NCI-H128 (cell line): Measurements from ENCODE around the gene TYW3.

ENCODE experiments used
- DNase-seq: peaks from one replicate; lab custom pipeline; 2025; ENCODE audit not compliant: unreplicated experiment; lab: John Stamatoyannopoulos, UW

The TYW3 gene, protein sequence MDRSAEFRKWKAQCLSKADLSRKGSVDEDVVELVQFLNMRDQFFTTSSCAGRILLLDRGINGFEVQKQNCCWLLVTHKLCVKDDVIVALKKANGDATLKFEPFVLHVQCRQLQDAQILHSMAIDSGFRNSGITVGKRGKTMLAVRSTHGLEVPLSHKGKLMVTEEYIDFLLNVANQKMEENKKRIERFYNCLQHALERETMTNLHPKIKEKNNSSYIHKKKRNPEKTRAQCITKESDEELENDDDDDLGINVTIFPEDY

DNA sequence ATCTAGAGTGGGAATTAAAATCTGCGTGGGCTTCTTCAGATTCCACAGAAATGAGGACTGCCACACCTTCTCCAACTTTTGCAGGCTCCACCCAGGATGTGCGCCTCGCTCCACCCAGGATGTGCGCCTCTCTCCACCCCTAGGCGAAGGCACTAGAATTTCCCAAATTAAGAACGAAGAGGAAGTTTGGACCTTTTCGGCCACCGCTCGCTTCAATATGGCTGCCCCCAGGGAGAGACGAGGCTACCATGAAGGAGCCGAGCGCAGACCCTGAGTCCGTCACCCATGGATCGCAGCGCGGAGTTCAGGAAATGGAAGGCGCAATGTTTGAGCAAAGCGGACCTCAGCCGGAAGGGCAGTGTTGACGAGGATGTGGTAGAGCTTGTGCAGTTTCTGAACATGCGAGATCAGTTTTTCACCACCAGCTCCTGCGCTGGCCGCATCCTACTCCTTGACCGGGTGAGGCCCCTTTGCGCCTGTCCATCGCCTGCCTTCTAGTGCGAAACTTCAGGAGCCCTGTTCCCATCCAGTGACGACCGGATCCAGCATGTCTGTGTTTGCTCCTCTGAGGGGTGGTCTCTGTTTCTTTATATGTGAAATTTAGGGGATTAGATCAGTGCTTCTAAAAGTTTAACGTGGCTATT is at the start of gene TYW3, which contains the start of gene CRYZ:
Gene TYW3, plus strand, starts transcription at position 193 of the 644 bp plus-strand sequence. Its CDS starts 93 bp downstream, at position 286.
Gene CRYZ, minus strand, starts transcription at position 91 of the 644 bp plus-strand sequence. CDS start 8,229 bp downstream, outside the sequence.
- DNase-seq: peak; percentile 82

GRCh38 chr1:74683656-74684055 is 49.3 kb upstream of the TYW3 start:
- DNase-seq: no peak

DNA sequence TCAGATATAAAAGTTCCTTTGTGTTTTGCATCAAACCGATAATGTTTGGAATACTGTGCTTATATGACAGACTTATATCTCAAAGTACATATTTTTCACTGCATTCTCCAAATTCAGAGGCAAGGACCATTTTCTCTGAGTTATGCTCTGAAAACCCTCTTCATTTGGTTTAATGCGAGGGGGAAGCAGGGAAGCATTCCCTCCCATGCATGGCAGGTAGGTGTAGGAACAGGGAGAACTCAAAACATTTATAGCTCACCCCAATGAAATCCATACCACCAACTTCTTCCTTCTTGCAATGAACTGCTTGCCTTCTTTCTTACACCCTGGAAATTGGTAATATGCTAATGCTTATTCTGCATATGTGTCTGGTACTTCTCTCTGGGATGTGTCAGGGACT is 48.7 kb upstream of the TYW3 start:
- DNase-seq: no peak

DNA sequence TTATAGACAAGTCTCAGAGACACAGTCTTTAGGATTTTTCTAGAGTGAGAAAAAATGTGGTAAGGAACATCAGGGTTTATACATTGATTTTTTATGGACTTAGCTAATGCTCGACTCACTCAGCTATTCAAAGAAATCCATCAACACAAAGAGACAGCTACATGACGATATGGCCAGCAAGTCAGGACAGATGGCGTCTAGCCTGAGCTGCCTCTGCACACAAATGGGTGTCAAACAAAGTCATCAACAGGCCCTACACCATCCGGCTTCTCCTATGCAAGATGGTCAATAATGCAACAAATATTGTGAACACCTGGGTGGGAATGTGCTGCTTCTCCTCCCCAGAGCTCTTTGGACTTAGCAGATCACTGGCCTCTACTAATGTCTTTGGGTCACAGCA is 46.0 kb upstream of the TYW3 start:
- no peak for DNase-seq

GRCh38 chr1:74689621-74690363 is 43.2 kb upstream of the TYW3 start:
- DNase-seq: peak; percentile 68

DNA sequence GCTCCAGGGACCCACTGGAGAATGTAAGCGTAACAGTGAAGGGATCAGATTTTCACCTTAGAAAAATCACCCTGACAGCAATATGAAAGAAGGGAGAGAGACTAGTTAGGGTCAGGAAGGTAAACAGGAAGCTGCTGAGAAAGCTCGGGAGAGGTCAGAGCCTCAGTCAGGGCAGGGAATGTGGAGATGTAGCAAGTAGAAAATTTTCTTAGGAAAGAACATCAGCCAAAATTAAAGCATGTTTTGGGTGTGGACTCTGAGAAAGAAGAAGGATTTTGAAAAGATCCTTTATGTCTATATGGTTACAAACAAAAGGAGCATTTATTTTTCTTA is 42.6 kb upstream of the TYW3 start:
- no peak for DNase-seq

DNA sequence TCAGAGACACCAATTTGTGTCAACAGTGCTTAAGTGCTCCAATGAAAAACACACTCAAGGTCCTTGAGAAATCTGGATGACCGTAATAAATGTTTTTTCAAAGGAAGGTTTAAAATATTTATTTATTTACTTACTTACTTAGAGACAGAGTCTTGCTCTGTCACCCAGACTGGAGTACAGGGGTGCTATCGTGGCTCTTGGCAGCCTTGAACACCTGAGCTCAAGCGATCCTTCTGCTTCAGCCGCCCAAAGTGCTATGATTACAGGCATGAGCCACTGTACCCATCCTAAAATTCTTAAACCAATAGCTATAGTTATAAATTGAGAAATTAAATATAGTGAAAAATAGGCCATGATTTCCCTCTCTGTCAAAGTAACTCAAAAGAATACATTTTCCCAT is 42.0 kb upstream of the TYW3 start:
- DNase-seq: no peak

DNA sequence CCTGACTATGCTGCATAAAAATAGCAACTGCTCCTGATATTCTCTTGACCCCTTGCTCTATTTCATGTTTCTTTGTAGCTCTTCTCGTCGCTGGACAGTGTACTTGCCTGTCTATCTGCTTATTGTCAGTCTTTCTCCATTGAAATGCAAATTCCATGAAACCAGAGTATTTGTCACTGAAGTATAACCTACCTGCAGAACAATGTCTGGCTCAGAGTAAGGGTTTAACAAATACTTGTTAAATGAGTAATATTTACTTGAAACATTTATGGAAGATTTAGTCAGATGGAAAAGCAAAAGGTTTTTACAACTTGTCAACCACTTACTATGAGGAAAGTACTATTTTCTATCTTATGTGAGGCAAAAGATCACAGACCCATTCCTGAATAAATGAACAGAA is 39.5 kb upstream of the TYW3 start:
- DNase-seq: no peak

DNA sequence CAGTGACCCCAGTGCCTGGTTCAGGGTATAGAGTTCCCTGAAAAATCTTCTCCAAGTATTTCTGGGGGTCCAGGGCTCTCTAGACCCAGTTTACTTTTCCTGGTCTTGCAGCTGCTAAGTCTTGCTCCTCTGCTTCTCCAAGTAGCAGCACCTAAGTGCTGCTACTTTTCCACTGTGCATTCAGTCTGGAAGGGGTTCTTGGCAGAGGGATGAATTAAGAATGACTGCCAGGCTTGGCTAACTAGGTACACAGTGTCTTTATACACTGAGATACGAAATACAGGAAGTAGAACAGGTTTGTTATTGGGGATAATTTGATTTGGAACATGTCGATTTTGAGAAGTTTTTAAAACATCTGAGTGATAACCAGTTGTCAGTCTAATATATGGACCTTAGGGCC is 35.1 kb upstream of the TYW3 start:
- no peak for DNase-seq

DNA sequence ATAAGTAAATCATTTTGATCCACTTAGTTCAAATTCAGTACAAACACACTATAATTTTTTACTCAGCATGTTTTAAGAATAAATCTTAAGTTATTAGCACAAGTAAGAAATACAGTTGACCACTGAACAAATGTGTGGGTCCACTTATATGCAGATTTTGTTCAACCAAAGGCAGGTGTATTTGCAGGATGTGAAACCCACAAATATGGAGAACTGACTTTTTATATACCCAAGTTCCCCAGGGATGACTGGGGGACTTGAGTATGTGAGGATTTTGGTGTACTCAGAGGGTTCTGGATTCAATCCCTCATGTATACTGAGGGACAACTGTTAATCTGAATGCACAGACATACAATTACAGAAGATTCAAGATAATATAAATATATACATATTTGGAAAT is 33.6 kb upstream of the TYW3 start:
- no peak for DNase-seq

DNA sequence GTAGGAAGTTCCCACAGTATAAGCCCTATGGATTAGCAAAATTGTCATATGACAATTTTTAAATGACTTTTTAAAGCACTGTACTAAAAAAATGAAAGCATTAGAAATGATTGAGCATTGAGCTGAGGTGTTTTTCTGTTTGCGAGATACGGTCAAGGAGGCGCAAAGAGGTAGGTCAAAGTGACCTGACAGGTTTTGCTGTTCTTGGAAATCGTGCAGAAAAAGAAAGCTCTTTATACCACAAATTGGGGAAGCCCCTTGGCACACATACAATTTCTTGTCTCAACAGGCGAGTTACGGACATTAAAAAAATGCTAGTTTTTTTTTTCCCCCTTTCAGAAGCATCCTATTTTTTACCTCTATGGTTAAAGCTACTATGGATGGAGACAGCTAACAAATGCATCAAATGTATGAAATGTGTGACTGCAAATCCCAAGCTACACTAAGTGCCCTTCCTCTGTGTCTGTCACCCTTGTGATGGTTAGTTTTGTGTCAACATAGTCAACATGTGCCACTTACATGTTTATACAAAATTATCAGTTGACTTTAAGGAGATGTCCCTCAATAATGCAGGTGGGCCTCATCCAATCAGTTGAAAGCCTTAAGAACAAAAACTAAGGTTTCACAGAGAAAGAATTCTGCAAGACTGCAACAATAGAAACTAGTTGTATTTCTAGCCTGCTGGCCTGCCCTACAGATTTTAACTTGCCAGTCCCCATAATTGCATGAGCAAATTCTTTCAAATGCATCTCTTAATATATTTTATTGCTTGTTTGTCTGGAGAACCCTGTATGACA is 29.4 kb upstream of the TYW3 start:
- no peak for DNase-seq

- no peak for DNase-seq
Measured at GRCh38 chr1:74712881-74713280, 20.1 kb upstream of the TYW3 start.

DNA sequence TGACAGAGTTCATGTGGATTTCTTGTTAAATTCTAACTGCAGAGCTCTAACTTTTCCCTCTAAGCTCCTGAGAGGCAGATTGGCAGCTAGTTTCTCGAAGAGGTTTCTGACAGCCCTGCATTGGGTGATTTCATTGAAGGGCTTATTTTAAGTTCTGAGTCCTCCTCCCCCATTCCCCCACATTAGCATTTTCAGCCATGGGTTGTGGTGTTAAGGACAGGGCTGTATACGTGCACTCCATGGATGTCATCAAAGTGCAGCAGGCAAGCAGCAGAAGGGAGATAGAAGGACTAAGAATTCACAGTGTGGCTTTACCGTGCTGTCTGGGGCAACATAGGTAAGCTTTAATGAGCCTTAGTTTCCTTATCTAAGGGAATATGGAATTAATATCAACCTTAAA is 19.1 kb upstream of the TYW3 start:
- DNase-seq: no peak

GRCh38 chr1:74714429-74715235 is 18.3 kb upstream of the TYW3 start:
- no peak for DNase-seq

DNA sequence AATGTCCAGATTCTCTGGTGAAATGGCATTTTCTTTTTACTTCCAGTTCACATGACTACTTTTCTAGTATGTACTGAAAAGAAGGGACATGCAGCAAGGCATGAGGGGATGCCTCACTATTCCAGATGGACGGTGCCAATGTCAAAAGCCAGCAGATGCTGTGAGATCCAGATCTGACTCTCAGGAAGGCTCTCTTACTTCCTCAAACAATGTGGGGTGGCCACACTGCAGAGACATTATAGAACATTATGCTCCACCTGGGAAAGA is 17.8 kb upstream of the TYW3 start:
- no peak for DNase-seq

DNA sequence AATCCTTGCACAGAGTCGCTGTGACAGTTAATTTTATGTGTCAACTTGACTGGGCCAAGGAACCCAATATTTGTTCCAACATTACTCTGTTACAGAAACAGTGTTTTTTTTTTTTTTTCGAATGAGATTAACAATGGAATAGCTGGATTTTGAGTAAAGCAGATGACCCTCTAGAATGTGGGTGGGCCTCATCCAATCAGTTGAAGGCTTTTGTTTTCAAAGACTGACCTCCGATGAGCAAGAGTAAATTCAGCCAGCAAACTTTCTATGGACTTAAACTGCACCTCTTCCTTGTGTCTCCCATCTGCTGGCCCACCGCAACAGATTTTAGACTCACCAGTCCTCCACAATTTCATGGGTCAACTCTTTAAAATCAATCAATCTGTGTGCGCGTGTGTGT is 17.1 kb upstream of the TYW3 start:
- DNase-seq: no peak

- no peak for DNase-seq
Measured at GRCh38 chr1:74716822-74717221, 16.1 kb upstream of the TYW3 start.

DNA sequence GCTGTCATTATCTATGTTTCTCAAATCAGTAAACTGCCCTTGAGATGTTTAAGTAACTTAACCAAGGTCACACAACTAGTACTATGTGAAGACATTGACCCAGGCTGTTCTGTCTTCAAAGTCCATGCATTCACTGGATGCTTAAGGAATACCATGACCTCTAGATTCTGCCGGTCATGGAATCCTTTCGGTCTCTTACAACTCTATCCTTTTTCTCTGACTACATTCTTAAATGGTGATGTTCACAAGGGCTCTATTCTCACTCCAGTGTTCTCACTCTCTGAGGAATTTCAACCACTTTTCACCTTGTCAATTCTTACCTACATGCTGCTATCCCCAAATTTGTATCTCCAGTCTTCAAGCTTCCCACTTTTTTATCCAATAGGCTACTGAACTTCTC is 15.3 kb upstream of the TYW3 start:
- no peak for DNase-seq

DNA sequence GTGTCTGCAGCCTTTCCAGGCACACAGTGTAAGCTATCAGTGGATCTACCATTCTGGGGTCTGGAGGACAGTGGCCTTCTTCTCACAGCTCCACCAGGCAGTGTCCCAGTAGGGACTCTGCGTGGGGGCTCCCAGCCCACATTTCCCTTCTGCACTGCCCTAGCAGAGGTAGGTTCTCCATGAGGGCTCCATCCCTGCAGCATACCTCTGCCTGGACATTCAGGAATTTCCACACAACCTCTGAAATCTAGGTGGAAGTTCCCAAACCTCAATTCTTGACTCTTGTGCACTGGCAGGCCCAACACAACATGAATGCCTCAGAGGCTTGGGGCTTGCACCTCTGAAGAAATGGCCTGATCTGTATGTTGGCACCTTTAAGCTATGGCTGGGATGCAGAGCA is 6.9 kb upstream of the TYW3 start:
- DNase-seq: no peak

DNA sequence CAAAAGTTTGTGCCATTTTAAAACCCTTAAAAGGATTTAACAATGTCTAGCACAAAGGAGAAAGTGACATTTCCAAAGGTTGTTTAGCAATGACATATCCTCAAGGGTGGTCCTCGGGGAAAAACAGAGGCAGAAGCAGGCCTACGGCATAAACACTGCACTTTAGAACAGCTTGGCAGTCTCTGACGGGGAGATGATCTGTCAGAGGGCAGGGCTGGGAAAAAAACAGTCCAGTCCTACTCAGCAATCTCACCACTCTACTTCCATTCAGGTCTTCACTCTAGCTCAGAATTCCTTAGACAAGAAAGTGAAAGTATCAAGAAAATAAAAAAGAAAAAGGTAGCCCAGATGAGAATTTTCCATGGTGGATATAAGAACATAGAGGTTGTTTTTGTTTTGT is 4.2 kb upstream of the TYW3 start:
- DNase-seq: no peak
